Measurements from ENCODE around the gene DCAF6.

DCAF6 gene

DNA sequence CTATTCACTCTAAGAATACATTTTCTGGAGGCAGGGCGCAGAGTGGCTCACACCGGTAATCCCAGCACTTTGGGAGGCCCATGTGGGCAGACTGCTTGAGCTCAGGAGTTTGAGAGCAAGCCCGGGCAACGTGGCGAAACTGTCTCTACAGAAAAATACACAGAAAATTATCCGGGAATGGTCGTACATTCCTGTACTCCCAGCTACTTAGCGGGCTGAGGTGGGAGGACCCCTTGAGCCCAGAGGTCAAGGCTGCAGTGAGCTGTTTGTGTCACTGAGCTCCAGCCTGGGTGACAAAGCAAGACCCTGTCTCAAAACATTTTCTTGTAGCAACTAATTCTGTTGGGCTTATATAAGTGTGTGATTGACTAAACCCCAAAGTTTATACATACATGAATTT lies 169.8 kb downstream of the DCAF6 start:
- DNase-seq (ENCODE audit: low spot score), result no peak

GRCh38 chr1:168110896-168111545 lies 174.5 kb downstream of the DCAF6 start:
- no peak for DNase-seq (ENCODE audit: low spot score)

DNA sequence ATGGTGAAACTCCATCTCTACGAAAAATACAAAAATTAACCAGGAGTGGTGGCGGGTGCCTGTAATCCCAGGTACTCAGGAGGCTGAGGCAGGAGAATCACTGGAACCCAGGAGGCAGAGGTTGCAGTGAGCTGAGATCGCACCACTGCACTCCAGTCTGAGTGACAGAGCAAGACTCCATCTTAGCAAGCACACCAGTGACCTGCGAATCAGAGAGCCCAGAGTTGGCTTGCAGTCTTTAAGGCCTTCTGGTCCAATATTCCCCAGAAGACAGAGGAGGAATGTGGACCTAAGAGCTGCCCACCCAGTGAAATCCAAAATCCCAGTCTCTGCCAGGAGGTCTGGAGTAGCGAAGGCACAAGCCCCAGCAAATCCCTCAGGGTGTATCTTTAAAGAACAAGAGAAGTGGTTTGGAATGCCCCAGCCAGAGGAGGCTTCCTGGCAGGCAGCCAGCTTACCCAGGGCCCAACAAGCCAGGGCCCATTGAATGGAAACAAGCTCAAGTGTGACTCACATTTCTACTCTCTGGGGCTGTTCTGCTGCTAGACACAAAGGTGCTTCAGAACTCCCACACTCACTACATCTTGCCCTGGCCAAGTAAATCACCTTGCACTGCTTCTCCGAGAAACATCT lies 176.3 kb downstream of the DCAF6 start:
- no peak for DNase-seq (ENCODE audit: low spot score)

DNA sequence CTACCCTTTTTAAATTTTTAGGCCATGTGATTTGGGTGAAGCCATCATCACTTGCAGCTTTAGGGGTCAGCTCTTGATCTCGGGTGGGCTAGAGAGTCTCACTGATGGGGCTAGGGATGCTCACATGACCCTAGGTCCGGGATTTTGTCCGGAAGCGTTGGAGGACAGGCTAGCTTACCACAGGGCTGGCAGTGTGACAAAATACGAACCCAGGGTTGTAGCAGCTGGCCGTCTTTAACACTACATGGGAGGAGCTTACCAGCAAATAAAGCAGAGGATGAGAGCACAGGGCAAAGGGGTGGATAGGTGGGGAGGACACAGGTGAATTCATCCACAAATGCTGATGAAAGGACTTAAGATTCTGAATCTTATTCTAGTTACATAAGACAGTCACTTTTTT lies 178.4 kb downstream of the DCAF6 start:
- no peak for DNase-seq (ENCODE audit: low spot score)

- no peak for DNase-seq (ENCODE audit: low spot score)
Observed at GRCh38 chr1:168116327-168116799, 179.9 kb downstream of the DCAF6 start.

DNA sequence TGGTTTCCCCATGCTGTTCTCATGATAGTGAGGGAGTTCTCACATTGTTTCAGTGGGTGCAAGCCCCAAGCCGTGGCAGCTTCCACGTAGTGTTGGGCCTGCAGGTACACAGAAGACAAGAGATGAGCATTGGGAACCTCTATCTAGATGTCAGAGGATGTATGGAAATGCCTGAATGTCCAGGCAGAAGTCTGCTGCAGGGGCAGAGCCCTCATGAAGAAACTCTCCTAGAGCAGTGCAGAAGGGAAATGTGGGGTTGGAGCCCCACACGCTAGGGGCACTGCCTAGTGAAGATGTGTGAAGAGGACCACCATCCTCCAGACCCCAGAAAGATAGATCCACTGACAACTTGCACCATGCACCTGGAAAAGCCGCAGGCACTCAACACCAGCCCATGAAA lies 183.3 kb downstream of the DCAF6 start:
- no peak for DNase-seq (ENCODE audit: low spot score)

GRCh38 chr1:168121401-168122011 lies 185.0 kb downstream of the DCAF6 start:
- DNase-seq (ENCODE audit: low spot score), result no peak

DNA sequence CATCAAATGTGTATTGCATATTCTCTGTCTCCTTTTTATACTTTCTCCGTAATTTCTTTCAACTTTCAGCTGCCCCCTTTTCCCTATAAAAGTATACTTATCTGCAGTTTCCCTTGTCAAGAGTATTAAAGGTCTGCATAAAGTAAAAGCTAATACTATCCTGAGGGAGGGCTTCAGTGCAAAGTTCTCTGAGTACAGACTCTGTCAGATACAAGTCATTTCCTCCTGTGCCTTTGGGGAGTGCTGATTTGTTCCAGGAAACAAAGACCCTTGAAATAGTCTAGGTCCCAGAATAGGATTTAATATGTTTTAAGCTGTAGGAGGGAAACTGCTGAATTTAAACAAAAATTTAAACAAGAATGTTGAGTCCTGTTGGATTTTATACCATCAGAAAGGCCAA lies 188.6 kb downstream of the DCAF6 start:
- no peak for DNase-seq (ENCODE audit: low spot score)

Data from ecto neural progenitor cell (in vitro differentiated cells).